Measurements from ENCODE around the gene TM9SF3.

- TF ChIP-seq POLR2A (IDR thresholded peaks at IDR 0.05; ENCODE audit: low read length) = no peak
- TF ChIP-seq GATA1 (IDR thresholded peaks at IDR 0.05; ENCODE audit: low read depth, low read length) = no peak
Measured at GRCh38 chr10:96497391-96497790, 89.4 kb downstream of the TM9SF3 start.
